Lower leg skin (tissue), 3 donors: ENCODE measurements around the gene P4HA2.

Source experiments
- POLR2A ChIP-seq, 2 donors: fragments of 450-650 bp; IDR thresholded peaks; one replicate each; pipeline ENCODE4 v1.6.1; 2016 to 2017; ENCODE audit warnings: antibody characterized with exemption in 2 of 2, mild to moderate bottlenecking in 1 of 2, moderate library complexity in 1 of 2
- TF ChIP-seq, protein P1 (sequence below), 3 donors: fragments of 450-650 bp; IDR thresholded peaks; one replicate each; pipeline ENCODE4 v1.5.1; 2016; ENCODE audit warnings: antibody characterized with exemption in 3 of 3, mild to moderate bottlenecking in 3 of 3, moderate library complexity in 2 of 3

DNA sequence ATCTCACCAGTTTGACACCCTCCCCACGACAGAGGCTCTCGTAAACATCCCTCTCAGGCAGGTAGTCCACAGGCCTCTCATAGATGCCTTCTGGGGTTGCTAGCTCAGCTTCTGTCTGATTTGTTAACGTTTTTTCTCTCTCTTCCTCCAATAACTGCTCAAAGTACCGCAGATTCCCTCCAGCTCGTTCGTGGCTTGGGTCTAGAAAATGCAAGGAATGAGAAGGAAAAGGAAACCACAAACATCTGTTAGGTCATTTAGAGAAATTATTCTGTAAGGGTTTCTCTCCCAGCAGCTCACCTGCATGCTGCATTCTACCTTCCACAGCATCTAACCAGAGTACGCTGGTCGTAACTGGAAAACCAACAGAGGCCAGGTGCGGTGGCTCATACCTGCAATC is 18.5 kb downstream of the P4HA2 start:
- TF ChIP-seq, protein P1, sequence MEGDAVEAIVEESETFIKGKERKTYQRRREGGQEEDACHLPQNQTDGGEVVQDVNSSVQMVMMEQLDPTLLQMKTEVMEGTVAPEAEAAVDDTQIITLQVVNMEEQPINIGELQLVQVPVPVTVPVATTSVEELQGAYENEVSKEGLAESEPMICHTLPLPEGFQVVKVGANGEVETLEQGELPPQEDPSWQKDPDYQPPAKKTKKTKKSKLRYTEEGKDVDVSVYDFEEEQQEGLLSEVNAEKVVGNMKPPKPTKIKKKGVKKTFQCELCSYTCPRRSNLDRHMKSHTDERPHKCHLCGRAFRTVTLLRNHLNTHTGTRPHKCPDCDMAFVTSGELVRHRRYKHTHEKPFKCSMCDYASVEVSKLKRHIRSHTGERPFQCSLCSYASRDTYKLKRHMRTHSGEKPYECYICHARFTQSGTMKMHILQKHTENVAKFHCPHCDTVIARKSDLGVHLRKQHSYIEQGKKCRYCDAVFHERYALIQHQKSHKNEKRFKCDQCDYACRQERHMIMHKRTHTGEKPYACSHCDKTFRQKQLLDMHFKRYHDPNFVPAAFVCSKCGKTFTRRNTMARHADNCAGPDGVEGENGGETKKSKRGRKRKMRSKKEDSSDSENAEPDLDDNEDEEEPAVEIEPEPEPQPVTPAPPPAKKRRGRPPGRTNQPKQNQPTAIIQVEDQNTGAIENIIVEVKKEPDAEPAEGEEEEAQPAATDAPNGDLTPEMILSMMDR (IDR thresholded peaks at IDR 0.05): no peak
- TF ChIP-seq POLR2A (IDR thresholded peaks at IDR 0.05): no peak
